ENCODE results near the gene RUNX2.

DNA sequence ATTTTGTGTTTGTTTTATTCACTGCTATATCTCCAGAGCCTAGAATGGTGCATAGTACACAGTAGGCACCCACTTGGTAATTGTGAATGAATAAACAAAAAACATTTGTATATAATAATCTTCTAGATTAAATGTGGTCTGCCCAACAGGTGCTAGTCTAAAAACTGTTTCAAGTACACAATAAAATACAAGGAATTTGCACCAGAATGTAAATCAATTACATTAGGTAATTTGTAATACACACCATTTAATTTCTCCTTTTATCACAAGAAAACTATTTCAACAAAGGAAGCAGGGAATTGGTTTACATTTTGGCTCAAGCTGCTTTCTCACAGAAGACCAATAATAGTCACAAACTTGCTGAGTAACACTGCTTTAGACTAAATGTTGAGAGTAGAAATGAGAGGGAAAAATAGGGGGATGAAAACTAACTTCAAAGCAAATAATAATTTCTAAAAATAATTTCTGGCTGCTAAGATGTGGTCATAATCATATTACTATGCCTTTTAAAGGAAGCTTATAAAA lies 22.1 kb downstream of the RUNX2 start:
- TF ChIP-seq EZH2phosphoT487 (IDR thresholded peaks at IDR 0.05) (no peak), EZH2 (IDR thresholded peaks at IDR 0.05) (no peak)
